Erythroblast (primary cell): ENCODE results near the gene EPB41L2.

Experiments used
- DNase-seq, 2 experiments: peaks; one replicate each; lab custom pipeline; 2025; lab: John Stamatoyannopoulos, UW
- GATA1 ChIP-seq: IDR thresholded peaks from 2 replicates; pipeline ENCODE4 v1.6.1; 2011; ENCODE audit warnings: low read depth, mild to moderate bottlenecking, control low read depth, low read length, moderate library complexity
- POLR2A ChIP-seq: IDR thresholded peaks from 2 replicates; pipeline ENCODE4 v1.6.1; 2011; ENCODE audit warnings: mild to moderate bottlenecking, low read length

The EPB41L2 gene

GRCh38 chr6:131053546-131054240 lies 9.4 kb downstream of the EPB41L2 start:
- TF ChIP-seq GATA1: no peak
- no peak for TF ChIP-seq POLR2A
- DNase-seq: no peak

DNA sequence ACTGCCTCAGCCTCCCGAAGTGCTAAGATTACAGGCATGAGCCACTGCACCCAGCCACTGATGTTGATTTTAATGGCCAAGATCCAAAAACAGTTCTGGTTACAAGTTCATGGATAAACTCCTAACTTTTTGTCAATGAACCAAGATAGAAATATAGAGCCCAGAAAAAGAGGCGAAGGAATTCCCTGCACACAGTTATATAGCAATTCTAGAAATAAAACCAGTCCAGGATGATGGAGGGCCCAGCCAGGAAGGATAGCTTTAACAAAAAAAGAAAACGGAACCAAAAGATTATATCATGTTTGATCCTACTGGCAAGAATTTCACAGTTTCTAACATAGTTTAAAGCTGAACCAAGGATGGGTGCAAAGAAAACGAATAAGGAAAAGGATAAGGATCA lies 10.9 kb downstream of the EPB41L2 start:
- TF ChIP-seq POLR2A (no peak), GATA1 (no peak)
- no peak for DNase-seq

GRCh38 chr6:131051341-131051740 lies 11.7 kb downstream of the EPB41L2 start:
- no peak for DNase-seq
- TF ChIP-seq GATA1: no peak
- TF ChIP-seq POLR2A: no peak

GRCh38 chr6:131049608-131050007 lies 13.4 kb downstream of the EPB41L2 start:
- no peak for DNase-seq
- TF ChIP-seq GATA1 (no peak), POLR2A (no peak)

- DNase-seq: no peak
- TF ChIP-seq GATA1 (no peak), POLR2A (no peak)
Measured at GRCh38 chr6:131048933-131049515, 14.0 kb downstream of the EPB41L2 start.

- no peak for TF ChIP-seq POLR2A
- TF ChIP-seq GATA1: no peak
- no peak for DNase-seq
Measured at GRCh38 chr6:131048459-131048858, 14.6 kb downstream of the EPB41L2 start.

- DNase-seq: no peak
- TF ChIP-seq POLR2A (no peak), GATA1 (no peak)
Measured at GRCh38 chr6:131045139-131045538, 17.9 kb downstream of the EPB41L2 start.

DNA sequence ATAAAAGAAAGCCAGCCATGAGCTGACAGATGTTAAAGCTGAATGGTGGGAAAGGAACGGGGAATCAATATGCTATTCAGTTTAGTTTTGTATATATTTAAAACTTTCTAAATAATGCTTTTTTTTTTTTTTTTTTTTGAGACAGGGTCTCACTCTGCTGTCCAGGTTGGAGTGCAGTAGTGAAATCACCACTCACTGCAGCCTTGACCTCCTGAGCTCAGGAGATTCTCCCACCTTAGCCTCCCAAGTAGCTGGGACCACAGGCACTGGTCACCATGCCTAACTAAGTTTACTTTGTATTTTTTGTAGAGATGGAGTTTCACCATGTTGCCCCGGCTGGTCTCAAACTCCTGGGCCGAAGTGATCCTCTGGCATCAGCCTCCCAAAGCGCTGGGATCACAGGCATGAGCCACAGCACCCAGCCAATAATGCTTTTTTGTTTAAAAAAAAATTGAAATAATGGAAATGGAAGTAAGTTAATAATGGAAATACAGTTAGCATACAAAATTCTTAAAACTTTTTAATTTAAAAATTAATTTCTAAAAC lies 19.1 kb downstream of the EPB41L2 start:
- TF ChIP-seq POLR2A (no peak), GATA1 (no peak)
- no peak for DNase-seq

DNA sequence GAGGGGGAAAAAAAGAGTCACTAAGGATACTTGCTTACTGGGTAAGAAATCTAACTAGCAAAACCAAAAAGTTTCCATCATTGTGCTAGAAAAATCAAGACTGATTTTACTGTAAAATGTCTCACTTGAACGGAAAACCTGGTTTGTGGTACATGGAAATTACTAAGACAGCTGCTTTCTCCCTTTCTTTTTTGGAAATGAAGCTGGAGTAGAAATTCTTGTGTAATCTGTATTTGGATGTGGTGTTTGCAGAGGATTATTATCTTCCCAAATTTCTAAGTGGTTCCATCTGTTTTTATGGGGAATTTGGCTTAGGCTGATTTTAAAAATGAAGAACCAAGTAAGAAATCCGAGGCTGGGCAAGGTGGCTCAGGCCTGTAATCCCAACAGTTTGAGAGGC lies 20.4 kb downstream of the EPB41L2 start:
- no peak for DNase-seq
- TF ChIP-seq GATA1 (no peak), POLR2A (no peak)

GRCh38 chr6:131041814-131042213 lies 21.2 kb downstream of the EPB41L2 start:
- TF ChIP-seq GATA1: no peak
- no peak for TF ChIP-seq POLR2A
- DNase-seq: no peak

- DNase-seq: no peak
- TF ChIP-seq POLR2A (no peak), GATA1 (no peak)
Measured at GRCh38 chr6:131040866-131041265, 22.2 kb downstream of the EPB41L2 start.

GRCh38 chr6:131039345-131039680 lies 23.7 kb downstream of the EPB41L2 start:
- no peak for TF ChIP-seq POLR2A
- no peak for TF ChIP-seq GATA1
- no peak for DNase-seq

- DNase-seq: no peak
- TF ChIP-seq POLR2A (no peak), GATA1 (no peak)
Measured at GRCh38 chr6:131038597-131039344, 24.3 kb downstream of the EPB41L2 start.

GRCh38 chr6:131037194-131037897 lies 25.7 kb downstream of the EPB41L2 start:
- no peak for DNase-seq
- TF ChIP-seq GATA1: no peak
- no peak for TF ChIP-seq POLR2A
